ENCODE measurements around the gene SEMA3B.

The SEMA3B gene

GRCh38 chr3:50262778-50263177 lies 6.2 kb upstream of the SEMA3B start:
- TF ChIP-seq CTCF (IDR thresholded peaks at IDR 0.05; ENCODE audit: borderline replicate concordance, insufficient read depth, low read depth, low read length): no peak
- H3K4me3 ChIP-seq (ENCODE audit: low read depth, low read length): no peak overlapping the region

- TF ChIP-seq CTCF (IDR thresholded peaks at IDR 0.05; ENCODE audit: borderline replicate concordance, insufficient read depth, low read depth, low read length): no peak
- H3K4me3 ChIP-seq (ENCODE audit: low read depth, low read length): no peak overlapping the region
Observed at GRCh38 chr3:50263478-50264382, 5.2 kb upstream of the SEMA3B start.

GRCh38 chr3:50264383-50264963 lies 4.5 kb upstream of the SEMA3B start:
- TF ChIP-seq CTCF (IDR thresholded peaks at IDR 0.05; ENCODE audit: borderline replicate concordance, insufficient read depth, low read depth, low read length): no peak
- H3K4me3 ChIP-seq (ENCODE audit: low read depth, low read length): no peak overlapping the region

GRCh38 chr3:50264964-50265485 lies 3.9 kb upstream of the SEMA3B start:
- no peak for TF ChIP-seq CTCF (IDR thresholded peaks at IDR 0.05; ENCODE audit: borderline replicate concordance, insufficient read depth, low read depth, low read length)
- no peak overlapping the region for H3K4me3 ChIP-seq (ENCODE audit: low read depth, low read length)

- TF ChIP-seq CTCF (IDR thresholded peaks at IDR 0.05; ENCODE audit: borderline replicate concordance, insufficient read depth, low read depth, low read length): no peak
Observed at GRCh38 chr3:50265571-50265970, 3.4 kb upstream of the SEMA3B start.

GRCh38 chr3:50266017-50266416 lies 2.9 kb upstream of the SEMA3B start:
- no peak for TF ChIP-seq CTCF (IDR thresholded peaks at IDR 0.05; ENCODE audit: borderline replicate concordance, insufficient read depth, low read depth, low read length)
- H3K4me3 ChIP-seq (ENCODE audit: low read depth, low read length): no peak overlapping the region

More at GRCh38 chr3:50265571-50265970, 3.4 kb upstream of the SEMA3B start:
- no peak overlapping the region for H3K4me3 ChIP-seq (ENCODE audit: low read depth, low read length)

Measured in GM12875 (cell line).